Activated CD4-positive, alpha-beta T cell treated with anti-CD3 and anti-CD28 coated beads for 48 hours (primary cell): ENCODE results near the gene BNC2.
"Not testable (repeated sequence)": the region's sequence is repeated elsewhere in the genome, so short reads cannot be mapped to it uniquely, and the experiment has no call there.

Source experiments
- DNase-seq: peaks from one replicate; pipeline ENCODE4 v3.0.0-alpha.2; 2020

The BNC2 gene

DNA sequence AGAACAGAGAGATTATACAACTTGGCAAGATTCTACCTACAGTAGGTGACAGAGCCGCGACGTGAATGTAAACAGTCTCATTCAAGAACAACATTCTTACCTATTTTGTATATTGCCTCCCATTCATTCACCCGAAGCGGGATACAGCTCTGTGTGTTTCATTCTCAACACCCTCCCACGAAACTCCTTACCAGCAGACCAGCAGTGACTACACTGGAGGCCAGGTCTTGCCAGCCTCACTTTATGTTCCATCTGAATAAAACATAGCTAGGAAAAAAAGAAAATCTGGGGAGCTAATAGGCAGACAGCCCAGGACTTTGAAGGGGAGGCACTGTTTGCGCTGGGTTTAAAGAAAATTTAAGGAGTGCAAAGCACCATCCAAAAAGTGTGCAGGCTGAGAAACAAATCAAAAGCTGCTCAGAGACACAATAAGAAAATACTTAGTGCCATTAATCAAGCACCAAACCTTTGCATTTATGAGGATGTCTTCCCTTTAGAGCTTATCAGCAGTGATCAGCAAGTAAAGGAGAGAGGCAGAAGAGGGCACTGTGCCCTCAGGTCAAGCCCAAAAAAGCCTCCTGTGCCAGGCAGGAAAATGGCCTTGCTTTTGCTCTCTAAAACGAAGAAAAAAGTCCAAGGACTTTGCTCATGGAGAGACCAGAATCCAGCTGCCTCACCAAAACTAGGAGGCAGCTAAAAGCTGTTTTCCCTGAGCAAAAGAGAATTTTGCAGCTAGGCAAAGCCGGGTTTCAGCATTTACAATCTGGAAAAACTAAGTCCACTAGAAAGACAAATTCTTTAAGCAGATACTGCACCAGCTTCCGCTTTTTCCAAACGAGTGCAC lies 295.1 kb downstream of the BNC2 start:
- no peak for DNase-seq

DNA sequence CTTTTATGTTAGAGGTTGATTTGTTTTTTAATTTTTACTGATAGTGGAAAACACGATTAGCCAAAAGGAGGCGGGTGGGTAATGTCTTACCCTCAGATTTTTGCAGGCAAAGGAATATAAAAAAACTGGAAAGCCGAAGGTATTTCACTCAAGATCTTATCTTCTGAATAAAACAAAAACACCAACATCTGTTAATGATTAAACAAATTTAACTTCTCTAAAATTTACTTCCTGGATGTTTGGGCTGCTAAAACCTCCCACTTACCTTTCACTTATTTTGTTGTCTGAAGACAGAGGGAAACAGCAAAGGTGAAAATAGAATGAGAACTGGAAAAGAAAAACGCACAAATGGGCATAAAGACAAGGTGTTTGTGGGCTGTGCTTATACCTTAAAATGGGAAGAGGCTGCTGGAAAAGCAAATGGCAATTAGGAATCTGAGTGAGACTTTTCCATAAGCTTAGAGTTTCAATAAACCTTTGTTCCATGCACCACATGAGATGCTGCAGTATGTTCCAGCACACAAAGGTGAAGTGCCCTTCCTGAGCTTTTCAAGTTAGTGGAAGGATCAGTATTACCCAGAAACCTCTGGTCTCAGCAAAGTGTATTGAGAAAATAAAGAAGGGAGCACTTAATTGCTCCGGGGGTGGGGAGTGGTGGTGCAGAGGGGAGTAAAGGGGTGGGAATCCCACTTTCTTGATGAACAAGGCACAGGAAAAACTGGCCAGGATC lies 298.3 kb downstream of the BNC2 start:
- no peak for DNase-seq

DNA sequence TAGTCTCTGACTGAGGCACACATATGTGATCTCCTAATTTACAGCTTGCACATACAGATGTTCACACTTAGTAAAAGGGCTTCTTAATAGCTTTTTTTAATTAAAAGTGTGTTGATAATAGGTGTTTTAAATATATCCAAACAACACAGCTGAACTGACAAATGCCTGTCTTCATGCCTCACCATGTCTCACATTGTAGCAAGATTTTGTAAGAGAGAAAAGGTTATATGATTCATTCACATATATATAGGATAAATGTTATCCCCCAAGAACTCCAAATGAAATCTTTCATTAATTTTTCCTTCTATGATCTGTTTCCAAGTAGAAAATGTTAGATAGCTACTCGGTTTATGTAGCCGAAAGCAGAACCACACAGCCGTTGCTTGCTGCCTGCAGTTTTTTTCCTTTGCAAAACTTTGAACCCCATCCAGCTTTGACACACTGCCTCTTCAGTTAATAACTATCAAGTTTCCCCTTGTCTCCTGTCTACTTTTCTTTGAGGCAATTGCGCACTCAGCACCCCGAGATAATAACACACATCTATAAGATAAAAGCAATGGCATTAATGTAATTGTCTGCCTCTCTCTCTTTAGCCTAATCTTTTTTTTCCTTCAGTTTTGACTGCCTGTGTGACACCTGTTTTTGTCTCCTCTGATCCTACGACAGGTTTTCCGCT lies 299.2 kb downstream of the BNC2 start:
- no peak for DNase-seq

DNA sequence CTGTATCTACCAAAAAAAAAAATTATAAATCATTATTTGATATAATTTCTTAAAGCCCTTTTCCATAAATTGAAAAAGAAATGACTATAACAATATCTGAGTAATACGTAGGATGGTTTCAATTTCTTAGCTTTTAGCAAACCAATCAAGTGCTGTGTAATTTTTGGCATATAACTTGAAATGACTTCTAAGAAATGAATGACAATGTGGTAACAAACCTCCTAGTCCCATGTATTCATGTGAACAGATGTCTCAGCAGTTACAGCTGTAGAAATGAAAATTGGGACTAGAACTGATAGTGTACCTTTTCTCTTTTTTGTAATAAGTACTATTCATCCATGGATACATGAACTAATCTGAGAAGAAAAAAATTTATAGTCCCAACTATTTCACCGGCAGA lies 307.0 kb downstream of the BNC2 start:
- no peak for DNase-seq

DNA sequence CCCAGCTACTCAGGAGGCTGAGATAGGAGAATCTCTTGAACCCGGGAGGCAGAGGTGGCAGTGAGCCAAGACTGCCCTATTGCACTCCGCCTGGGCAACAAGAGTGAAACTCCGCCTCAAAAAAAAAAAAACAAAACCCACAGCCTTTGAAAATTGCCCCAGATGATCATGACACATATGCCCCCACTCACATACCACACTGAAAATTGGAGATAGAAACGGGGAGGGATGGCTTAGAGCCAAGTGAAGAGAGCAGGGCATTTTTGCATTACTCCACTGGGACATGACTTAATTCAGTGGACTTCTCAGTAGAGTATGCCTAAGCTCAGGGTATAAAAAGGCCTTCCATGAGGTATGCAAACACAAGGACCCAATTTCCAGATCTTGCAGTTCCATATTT lies 309.3 kb downstream of the BNC2 start:
- no peak for DNase-seq

DNA sequence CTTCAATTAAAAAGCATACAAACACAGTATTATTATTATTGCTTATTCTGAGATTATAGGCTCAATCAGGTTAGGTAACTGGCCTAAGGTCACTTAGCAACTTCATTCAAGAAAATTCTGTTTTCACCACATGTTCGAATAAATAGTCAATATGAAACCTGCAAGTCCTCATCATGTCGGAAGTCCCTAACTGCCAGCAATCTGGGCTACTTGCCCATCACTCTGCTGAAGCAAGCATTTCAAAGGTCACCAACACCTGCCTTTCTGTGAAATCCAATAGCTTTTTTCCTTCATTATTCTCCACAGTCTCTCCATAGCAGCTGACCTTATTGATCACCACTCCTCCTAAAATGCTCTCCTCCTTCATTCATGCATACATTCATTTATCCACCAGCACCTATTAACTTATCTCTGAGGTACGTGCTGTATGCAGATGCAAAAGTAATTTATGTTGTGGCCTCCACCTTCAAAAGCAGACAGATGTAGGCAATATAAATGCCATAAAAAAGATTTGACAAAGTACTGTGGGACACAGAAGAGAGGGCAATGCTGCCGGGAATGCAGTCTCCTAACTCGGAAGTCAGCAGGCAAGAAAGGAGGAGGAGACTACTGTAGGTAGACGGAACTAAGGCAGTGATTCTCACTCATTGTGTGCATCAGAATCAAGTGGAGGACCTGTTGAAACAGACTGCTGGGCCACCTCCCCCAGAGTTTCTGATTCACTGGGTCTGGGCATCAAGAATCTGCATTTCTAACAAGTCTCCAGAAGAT lies 310.9 kb downstream of the BNC2 start:
- DNase-seq, result no peak

DNA sequence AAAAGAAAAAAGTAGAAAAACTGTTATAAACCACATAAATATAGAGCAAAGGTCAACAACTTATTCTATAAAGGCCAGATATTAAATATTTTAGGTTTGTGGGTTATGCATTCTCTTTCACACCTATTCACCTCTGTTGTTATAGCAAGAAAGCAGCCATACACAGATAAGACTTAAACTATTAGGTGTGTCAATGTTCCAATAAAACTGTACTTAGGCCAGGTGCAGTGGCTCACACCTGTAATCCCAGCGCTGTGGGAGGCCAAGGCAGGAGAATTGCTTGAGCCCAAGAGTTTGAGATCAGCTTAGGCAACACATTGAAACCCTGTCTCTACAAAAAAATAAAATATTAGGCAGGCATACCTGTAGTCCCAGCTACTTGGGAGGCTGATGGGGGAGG lies 314.7 kb downstream of the BNC2 start:
- DNase-seq, result no peak

DNA sequence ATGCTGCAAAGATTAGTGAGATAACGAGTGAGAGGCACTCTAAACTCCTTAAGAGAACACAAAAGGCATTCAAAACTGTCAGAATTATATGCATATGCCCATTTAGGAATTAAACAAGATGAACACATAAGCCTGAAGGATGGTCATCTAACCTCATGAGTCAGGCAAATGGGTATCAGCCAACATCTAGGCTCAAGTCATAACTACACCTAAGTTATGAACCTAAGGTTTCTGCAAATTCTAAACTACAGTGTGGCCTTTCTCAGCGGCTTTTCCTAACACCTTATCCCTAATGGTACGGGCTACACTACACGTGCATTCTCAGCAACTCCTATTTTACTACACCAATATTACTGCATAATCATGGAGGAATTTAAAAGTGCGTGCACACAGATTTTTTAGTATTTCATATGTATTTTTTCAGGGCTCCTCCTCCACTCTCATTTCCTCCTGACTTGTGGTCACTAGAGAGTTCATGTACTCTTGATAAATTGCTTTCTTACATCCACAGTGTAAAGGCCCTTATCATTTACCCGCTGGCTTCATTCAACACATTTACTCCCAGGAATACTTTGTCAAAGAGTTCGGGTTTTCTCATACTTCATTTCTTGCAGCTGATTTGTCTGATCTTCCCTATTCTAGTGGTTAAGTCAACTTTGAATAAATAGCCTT lies 316.5 kb downstream of the BNC2 start:
- DNase-seq, result no peak

DNA sequence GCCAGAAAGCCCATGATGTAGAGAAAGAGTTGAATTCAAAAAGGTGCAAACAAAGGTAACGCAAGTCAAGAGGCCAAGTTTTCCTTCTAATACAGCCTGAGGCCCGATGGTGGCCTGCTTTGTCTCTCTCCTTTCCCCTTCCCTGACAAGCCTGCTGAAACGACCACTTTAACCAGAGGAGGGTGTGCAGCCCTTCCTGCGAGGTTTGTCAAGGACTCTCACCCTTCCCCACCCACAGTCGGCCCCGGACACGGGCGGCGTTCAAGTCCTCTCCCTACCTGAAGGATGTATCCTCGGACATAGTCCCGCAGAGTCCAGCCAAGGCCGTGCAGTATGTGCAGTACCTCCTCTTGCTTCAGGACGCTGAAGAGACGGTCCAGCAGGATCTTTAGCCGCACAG lies 318.2 kb downstream of the BNC2 start:
- no peak for DNase-seq

DNA sequence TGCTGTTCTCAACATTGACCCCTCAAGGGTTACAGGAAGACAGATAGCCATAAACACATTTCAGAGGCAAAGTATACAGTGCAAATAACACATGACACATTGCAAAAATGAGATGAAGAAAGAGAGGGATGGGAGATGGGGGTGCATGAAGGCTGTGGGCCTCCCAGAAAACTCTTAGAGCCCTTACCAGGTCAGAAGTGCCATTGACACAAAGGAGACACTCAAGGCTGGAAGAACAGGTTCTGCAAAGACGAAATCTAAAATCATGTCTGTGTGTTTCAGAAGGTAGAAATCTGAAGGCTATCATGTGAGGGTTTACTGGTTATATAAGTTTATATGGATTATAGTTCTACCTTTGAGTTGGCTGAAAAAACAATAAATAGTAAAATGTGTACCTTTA lies 318.8 kb downstream of the BNC2 start:
- no peak for DNase-seq

DNA sequence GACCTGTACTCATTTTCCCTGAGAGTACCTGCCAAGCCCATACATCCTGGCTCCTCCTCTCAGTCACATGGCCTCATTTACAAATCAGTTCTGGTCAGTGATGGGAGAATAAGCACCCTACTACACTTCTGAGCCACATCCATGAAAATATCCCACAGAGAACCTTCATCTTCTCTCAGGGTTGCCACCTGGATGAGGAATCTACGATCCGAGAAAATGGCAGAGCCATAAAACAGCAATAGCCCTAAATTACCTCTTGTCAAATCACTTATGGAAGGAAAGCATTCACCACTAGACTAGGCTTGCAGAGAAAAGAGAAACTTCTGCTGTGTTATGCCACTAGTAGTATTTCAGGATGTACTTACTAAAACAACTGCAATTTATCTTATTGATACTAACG lies 324.8 kb downstream of the BNC2 start:
- DNase-seq, result no peak

DNA sequence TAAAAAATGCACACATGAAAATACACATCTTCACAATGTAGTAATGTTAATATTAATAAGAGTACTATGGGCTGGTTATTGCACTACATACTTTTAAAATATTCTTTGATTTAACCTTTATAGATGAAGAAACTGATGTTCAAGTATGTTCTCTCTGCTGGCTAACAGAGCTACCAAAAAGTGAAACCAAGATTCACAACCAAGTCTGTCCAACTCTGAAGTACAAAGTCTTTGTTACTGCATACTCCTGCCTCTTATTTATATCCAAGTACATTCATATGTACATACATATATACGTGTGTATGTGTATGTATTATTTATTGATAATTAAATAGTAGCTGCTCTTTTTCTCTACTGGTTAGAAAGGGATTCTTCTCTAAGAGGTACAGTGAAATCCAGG lies 325.6 kb downstream of the BNC2 start:
- no peak for DNase-seq

DNA sequence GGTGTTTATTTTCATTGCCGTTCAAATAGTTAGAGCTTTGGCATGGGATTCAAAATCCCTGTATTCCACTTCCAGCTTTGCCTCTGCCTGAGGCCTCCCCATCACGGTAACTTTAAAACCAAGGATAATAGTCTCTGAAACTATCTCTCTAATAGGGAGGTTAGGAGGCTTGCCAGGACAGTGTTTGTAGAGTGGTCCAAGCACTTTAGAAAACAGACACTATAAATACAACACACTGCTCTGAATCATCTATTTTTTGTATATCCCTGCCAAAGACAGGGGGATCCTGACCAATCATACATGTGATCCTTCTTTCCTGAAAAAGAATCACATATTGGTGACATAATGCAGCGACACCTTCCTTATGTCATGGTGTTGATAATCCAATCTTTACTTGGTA lies 326.8 kb downstream of the BNC2 start:
- DNase-seq, result no peak

DNA sequence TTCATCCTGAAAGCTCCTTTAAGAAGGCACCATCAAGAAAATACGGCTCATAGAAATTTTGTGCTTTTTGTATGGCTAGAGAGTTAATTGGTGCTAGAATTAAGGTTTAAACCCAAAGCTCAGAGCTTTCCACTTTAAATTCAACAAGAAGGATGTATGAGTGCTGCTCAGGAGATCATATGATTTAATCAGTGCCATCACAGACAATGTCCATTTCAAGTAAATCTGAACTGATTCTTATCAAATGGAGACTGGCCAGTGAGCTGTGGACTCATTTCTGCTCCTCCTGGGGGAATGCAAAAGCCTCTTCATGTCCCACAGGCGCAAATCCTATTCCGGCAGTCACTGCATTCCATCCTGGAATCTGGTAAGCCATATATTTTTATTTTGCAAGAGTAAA lies 327.2 kb downstream of the BNC2 start:
- no peak for DNase-seq

DNA sequence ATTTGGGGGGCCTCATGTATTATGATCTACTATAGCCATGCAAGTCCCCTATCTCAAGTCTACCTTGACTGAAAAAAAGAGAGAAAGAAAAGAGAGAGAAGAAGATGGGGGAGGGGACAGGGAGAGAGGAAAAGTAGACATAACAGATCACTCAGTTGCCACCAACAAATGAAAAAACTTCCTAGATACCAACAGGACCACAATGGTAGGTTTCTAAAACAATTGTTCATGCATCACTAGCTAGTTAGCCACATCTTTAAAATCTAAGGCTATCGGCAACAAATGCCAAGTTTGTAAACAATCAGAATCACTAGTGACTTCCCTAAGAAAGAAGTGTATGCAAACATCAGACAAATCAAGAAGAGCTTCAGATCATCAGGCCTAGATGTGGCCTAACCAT lies 328.2 kb downstream of the BNC2 start:
- no peak for DNase-seq

DNA sequence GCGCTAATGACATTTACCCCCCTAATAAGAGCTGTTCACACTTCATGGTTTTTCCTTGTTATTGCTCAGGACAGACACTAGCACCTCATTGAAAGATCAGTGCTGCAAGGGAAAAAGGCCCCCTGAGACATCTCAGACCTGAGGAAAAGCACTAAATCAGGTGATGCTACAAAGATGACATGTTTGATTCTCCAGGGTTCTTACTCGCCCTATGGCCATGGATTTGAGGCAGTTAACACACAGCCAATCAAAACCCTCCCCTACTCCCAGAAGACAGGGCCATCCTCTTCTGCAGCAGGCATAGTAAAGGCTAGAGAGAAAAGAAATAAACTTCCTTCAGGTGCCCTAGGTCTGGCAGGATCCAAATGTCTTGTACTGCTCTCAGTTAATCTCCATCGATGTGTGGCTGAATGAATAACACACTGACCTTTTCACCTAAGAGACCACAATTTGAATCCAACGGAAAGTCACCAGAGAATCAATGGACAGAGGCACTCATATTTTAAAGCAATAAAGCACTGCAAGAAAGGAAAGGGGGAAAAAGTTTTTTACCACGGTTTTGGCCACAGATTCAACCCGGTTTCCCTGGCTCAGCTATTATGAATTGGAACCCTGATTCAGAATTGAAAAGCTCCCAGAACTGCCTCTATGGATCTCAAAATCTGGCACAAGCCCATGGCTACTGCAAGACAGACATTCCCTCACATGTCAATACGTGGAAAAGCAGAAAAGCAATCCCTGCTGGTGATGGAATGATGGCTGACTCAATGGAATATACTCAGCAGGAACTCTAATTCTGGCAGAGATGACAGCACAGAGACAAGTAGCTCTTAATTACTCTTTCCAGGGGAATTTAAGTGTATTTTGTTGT lies 329.5 kb downstream of the BNC2 start:
- no peak for DNase-seq

DNA sequence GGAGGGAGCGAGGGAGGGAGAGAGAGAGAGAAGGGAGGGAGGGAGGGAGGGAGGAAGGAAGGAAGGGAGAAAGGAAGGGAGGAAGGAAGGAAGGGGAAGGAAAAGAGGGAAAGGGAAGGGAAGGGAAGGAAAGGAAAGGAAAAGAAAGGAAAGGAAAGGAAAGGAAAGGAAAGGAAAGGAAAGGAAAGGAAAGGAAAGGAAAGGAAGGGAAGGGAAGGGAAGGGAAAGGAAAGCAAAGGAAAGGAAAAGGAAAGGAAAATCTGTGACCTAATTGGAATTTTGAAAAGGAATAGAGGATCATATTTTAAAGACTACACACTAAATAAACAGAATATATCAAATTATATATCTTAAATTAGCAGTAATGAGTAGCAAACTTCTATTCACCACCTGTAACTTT lies 330.8 kb downstream of the BNC2 start:
- not testable (repeated sequence) for DNase-seq

DNA sequence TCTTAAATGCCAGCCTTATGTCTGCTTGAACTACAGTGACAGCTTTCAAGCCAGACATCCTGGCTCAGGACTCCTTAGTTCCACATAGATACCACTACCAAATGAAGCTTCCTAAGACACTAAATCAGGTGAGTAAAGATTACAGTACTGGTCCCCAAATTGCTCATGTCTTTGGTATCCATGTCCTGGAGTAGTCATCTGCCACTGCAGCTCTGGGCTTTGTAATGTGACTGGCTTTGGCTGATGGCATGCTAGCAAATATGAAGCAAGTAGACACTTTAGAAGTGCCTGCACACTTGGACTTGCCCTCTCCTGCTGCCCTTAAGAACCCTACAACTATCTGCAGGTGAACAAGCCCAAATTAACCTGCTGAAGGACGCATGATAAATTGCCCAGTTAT lies 334.9 kb downstream of the BNC2 start:
- DNase-seq, result no peak

DNA sequence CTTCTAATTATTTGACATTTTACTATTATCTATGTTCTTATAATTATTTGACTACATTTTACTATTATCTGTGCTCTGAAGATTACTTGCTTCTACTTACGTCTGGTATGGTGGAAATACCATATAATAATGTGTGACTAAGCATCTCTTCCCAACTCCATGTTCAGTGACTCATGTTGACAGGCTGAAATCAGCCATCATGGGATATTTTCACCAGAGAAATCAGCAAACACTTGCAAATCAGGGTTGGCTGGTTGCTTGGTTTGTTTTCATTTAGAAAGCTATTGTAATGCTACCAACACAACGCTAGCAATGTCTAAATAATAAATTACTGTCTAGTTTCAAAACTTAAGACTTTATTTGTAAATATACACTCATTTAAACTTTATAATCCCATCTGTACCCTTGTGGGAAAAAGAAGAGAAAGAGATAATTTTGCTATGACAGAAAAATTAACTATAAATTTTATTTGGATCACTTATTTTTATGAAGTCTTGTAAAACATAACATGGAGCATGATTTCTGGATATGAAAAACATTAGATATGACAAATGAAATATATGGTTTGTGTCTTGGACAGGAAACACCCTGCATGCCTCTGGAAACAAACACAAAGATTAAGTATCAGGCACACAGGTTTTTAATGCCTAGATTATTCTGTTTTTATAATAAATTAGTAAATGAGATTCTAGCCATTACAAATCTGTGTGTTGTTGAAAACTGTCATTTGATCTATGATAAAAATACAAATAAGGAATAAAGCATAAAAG lies 337.6 kb downstream of the BNC2 start:
- no peak for DNase-seq

DNA sequence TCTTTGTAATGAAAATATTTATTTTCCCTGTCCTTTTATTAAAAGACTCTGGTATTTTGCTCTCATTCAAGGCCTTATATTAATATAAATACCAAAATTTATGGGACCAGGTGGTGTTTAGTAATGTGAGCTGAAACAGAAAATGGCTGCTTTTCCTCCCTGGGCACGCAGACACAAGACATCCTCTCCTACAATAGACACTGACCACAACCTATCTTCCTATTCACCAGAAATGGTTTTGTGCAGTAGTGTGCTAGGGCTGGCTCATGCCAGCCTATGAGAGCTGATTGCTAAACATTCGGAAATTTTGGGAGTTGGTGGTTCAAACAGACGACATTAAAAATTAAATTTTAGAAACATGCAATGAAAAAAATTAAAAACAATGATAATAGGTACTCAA lies 338.2 kb downstream of the BNC2 start:
- no peak for DNase-seq
